Bone marrow (tissue), 2 donors: Measurements from ENCODE around the gene ALDH18A1.
"Not testable (repeated sequence)": the region's sequence is repeated elsewhere in the genome, so short reads cannot be mapped to it uniquely, and the experiment has no call there.

Source experiments
- DNase-seq, 2 donors: peaks; one replicate each; lab custom pipeline; 2025; lab: John Stamatoyannopoulos, UW

ALDH18A1 gene

GRCh38 chr10:95650232-95650631 lies 6.3 kb downstream of the ALDH18A1 start:
- DNase-seq, result no peak

GRCh38 chr10:95648138-95648537 lies 8.4 kb downstream of the ALDH18A1 start:
- no peak for DNase-seq

GRCh38 chr10:95646160-95646559 lies 10.4 kb downstream of the ALDH18A1 start:
- no peak for DNase-seq

- no peak for DNase-seq
Observed at GRCh38 chr10:95644901-95645300, 11.6 kb downstream of the ALDH18A1 start.

GRCh38 chr10:95640891-95641315 lies 15.6 kb downstream of the ALDH18A1 start:
- DNase-seq, result no peak

GRCh38 chr10:95637911-95638310 lies 18.6 kb downstream of the ALDH18A1 start:
- no peak for DNase-seq

GRCh38 chr10:95637140-95637539 lies 19.4 kb downstream of the ALDH18A1 start:
- DNase-seq, result no peak

- DNase-seq, result no peak
Observed at GRCh38 chr10:95635319-95635733, 21.2 kb downstream of the ALDH18A1 start.

GRCh38 chr10:95628786-95629185 lies 27.7 kb downstream of the ALDH18A1 start:
- DNase-seq, result no peak

GRCh38 chr10:95626500-95626899 lies 30.0 kb downstream of the ALDH18A1 start:
- DNase-seq, result no peak

GRCh38 chr10:95620415-95620814 lies 36.1 kb downstream of the ALDH18A1 start:
- not testable (repeated sequence) for DNase-seq

- no peak for DNase-seq
Observed at GRCh38 chr10:95618101-95618500, 38.4 kb downstream of the ALDH18A1 start.

- no peak for DNase-seq
Observed at GRCh38 chr10:95616446-95616845, 40.1 kb downstream of the ALDH18A1 start.

- DNase-seq, result no peak
Observed at GRCh38 chr10:95613330-95613729, 43.2 kb downstream of the ALDH18A1 start.

GRCh38 chr10:95610727-95611126 lies 45.8 kb downstream of the ALDH18A1 start:
- no peak for DNase-seq

- DNase-seq, result no peak
Observed at GRCh38 chr10:95606922-95607321, 49.6 kb downstream of the ALDH18A1 start.

- no peak for DNase-seq
Observed at GRCh38 chr10:95605163-95605562, 51.3 kb downstream of the ALDH18A1 start.

GRCh38 chr10:95604630-95605029 lies 51.9 kb downstream of the ALDH18A1 start:
- no peak for DNase-seq

GRCh38 chr10:95602382-95602781 lies 54.1 kb downstream of the ALDH18A1 start:
- no peak for DNase-seq

- peak in 1 of 2 donors; percentile 51 for DNase-seq
Observed at GRCh38 chr10:95601116-95601719, 55.3 kb downstream of the ALDH18A1 start.

- DNase-seq, result no peak
Observed at GRCh38 chr10:95600158-95600557, 56.4 kb downstream of the ALDH18A1 start.

GRCh38 chr10:95597788-95598187 lies 58.7 kb downstream of the ALDH18A1 start:
- DNase-seq, result no peak

- DNase-seq, result no peak
Observed at GRCh38 chr10:95588025-95588424, 68.5 kb downstream of the ALDH18A1 start.

- no peak for DNase-seq
Observed at GRCh38 chr10:95579835-95580535, 76.5 kb downstream of the ALDH18A1 start.
